GM12892 (cell line): ENCODE data around the gene KRT81.

Experiments
- DNase-seq: peaks from one replicate; pipeline ENCODE4 v3.0.0; 2011; ENCODE audit not compliant: insufficient read length
- FAIRE-seq: peaks from 2 replicates; lab custom pipeline; 2011; peaks lifted over from hg19 to GRCh38; lab: Jason Lieb, UNC
- POLR2A ChIP-seq: IDR thresholded peaks from 2 replicates; pipeline ENCODE4 v1.6.1; 2011; ENCODE audit warnings: low read depth, low read length, control low read depth
- POLR2AphosphoS5 ChIP-seq: IDR thresholded peaks from 2 replicates; pipeline ENCODE4 v1.6.1; 2011; ENCODE audit warnings: low read depth, low read length, control low read depth
- TAF1 ChIP-seq: IDR thresholded peaks from 2 replicates; pipeline ENCODE4 v1.6.1; 2011; ENCODE audit warnings: low read depth, mild to moderate bottlenecking, control low read depth, low read length, borderline replicate concordance

Gene KRT81

DNA sequence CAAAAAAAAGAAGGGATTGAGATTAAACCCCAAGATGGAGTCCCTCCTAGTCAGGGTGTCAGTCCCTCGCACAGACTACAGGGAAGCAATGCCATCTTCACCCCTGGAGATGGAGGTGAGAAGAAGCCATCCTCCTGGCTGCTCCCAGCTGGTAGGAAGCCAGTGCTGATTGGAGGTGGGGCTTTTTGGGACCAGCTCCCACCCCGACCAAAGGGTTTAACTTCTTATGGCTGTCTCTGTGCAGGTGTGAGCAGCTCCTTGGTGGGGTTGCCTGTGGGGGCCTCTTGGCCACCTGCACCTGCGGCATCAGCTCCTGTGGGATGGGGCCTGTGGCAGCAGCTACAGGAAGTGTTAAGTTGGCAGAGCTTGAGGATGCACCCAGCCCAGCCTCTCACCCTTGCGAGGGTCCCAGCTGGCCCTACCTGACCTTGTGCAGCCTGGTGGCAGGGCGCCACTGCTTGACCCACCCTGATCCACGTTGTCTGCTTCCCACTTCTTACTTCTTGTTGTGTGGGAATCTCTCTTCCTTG lies 20.7 kb downstream of the KRT81 start:
- FAIRE-seq = no peak
- DNase-seq = no peak
- TF ChIP-seq POLR2AphosphoS5 (no peak), POLR2A (no peak), TAF1 (no peak)

DNA sequence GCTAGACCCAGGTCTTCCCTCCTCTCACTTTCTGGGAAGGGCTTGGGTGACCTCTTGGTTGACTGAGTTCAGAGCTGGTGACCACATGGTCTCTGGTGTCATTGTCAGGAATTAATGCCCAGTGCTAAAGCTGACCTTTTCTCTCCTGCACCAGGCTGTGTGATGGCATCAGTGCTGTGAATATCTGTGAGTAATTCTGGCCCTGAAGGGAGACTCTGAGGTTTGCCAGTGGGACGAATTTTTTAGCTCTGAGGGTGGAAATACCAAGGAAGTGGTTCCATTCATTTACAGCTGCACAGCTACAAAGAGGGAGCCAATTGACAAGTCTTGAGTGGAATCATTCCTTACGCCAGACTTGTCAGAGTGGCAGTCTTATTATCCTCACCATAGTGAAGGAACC lies 23.1 kb downstream of the KRT81 start:
- FAIRE-seq (no peak), DNase-seq (no peak)
- no peak for TF ChIP-seq TAF1
- no peak for TF ChIP-seq POLR2A
- no peak for TF ChIP-seq POLR2AphosphoS5

DNA sequence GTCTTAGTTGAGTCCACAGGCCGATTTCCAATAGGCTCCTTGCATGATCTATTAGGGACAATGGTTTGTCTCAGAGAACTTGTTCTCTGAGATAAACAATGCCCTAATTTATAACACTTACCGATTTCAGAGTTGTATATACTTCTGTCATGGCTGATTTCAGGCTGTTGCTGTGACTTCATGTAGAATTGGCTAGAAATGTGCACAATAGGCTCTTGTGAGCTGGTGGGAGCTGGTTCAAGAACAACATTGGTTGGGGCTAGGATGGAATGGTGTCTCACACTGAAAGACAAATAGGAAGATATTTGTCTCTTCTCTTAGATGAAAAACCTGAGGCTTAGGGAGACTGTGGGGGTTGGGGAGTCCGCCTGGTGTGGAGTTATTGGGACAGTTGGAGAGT lies 23.6 kb downstream of the KRT81 start:
- TF ChIP-seq POLR2AphosphoS5 (no peak), POLR2A (no peak), TAF1 (no peak)
- DNase-seq (no peak), FAIRE-seq (no peak)

- DNase-seq (no peak), FAIRE-seq (no peak)
- TF ChIP-seq TAF1 (no peak), POLR2AphosphoS5 (no peak), POLR2A (no peak)
These were observed 24.1 kb downstream of the KRT81 start for GRCh38 chr12:52267266-52267665.

DNA sequence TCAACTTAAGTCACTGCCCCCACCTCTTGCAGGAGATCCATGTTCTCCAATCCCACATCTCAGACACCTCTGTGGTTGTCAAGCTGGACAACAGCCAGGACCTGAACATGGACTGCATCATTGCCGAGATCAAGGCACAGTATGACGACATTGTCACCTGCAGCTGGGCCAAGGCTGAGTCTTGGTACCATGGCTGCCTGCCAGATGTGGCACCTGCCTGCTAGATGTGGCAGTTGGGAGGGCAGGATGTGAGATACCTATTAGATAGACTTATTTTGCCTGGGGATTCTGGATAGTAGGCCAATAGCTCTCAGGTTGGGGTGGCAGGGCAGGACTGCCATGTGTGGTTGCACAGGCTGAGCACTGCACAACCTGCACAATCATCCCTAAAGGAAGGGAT lies 24.8 kb downstream of the KRT81 start:
- no peak for DNase-seq
- TF ChIP-seq POLR2A (no peak), TAF1 (no peak), POLR2AphosphoS5 (no peak)
- no peak for FAIRE-seq

DNA sequence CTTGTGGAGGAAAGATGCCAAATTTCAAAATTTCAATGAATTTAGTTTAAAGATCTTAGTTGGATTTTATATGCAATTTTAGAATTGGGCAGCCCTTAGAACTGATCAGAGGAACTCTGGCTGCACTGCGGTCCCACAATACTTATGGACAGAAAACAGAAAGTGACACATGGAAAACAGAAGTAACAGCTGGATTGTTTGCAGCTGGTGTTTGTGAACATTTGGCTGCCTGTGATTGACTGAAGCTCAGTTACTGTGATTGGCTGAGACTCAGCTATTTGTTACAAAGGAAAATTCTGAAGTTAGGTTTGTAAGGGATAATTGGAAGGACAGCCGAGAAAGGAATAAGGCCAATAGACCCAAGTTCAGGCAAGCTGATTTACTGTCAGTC lies 26.9 kb downstream of the KRT81 start:
- DNase-seq (no peak), FAIRE-seq (no peak)

GRCh38 chr12:52263761-52264434 lies 27.4 kb downstream of the KRT81 start:
- DNase-seq = no peak
- no peak for FAIRE-seq
- TF ChIP-seq POLR2A = no peak
- no peak for TF ChIP-seq TAF1
- TF ChIP-seq POLR2AphosphoS5 = no peak

More for the DNA sequence above, 26.9 kb downstream of the KRT81 start:
- TF ChIP-seq POLR2A = no peak
- TF ChIP-seq POLR2AphosphoS5 = no peak
- no peak for TF ChIP-seq TAF1

- FAIRE-seq (no peak), DNase-seq (no peak)
- TF ChIP-seq POLR2AphosphoS5 = no peak
- TF ChIP-seq TAF1 = no peak
- no peak for TF ChIP-seq POLR2A
These were observed 29.0 kb downstream of the KRT81 start for GRCh38 chr12:52262286-52262685.

GRCh38 chr12:52261208-52261484 lies 30.2 kb downstream of the KRT81 start:
- no peak for TF ChIP-seq POLR2A
- no peak for TF ChIP-seq POLR2AphosphoS5
- no peak for TF ChIP-seq TAF1
- FAIRE-seq (no peak), DNase-seq (no peak)

DNA sequence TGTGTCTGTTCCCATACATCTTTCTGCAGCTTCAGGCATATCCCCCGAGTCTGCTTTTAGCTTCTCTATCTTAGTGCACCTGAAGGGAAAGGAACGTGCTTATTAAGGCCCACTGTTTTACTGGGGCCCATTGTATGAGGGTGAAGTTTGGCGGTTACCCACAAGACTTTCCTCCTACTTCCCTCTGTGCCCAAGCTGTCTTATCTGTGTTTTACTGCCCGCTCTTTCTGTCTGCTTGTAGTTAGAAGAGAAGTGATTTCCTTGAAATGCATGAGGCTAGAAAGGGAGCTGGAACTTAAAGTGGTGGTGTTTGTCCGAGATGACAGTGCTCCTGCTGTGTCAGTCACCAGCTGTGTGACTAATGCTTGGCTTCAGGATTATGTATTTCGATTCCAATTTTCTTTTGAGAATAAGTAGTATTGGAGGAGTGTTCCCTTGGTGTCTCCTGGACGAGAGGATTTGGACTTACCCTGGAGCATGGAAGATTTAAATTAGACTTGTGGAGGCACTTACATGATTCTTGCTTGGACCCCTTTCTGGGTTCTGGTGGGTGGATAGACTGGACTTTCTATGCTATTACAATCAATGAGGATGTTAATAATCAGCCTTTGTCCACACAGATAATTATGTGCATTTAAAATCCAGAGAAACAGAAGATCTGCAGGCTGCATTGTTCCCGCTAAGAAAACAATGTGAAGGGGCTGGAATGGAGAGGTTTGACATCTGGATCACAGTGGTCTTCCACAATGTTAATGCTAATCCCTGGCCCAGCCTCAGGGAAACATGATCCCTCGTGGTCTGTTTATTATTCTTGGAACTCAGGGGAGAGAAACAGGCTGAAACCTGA lies 30.8 kb downstream of the KRT81 start:
- DNase-seq (no peak), FAIRE-seq (no peak)
- TF ChIP-seq POLR2A = no peak
- TF ChIP-seq TAF1 = no peak
- no peak for TF ChIP-seq POLR2AphosphoS5

- no peak for TF ChIP-seq POLR2A
- no peak for TF ChIP-seq TAF1
- no peak for TF ChIP-seq POLR2AphosphoS5
- DNase-seq = no peak
- no peak for FAIRE-seq
These were observed 31.6 kb downstream of the KRT81 start for GRCh38 chr12:52259657-52260243.
